Measurements from ENCODE around the gene FCRL5. TPM values are rescaled to one million over a fixed set of nuclear protein-coding genes. Genes with fewer than 3 reads are reported as not detected.
"Not testable (repeated sequence)": the region's sequence is repeated elsewhere in the genome, so short reads cannot be mapped to it uniquely, and the experiment has no call there.

FCRL5 gene
- total RNA-seq, 1 donor from 2014 or later = not detected

GRCh38 chr1:157490467-157491165 is 61.7 kb downstream of the FCRL5 start:
- H3K27me3 ChIP-seq (ENCODE audit: control insufficient read depth in 3 of 3, insufficient read depth in 3 of 3, low read length in 3 of 3) = peaks cover 0 to 9% (median 7%) of the 10 kb centered on the region in 3 donors
- no peak overlapping the region for H3K9ac ChIP-seq (ENCODE audit: low read depth in 1 of 3, low read length in 3 of 3)
- no peaks in the 10 kb centered on the region for H3K36me3 ChIP-seq (ENCODE audit: control insufficient read depth in 3 of 3, insufficient read depth in 3 of 3, low read length in 3 of 3)
- H3K4me1 ChIP-seq (ENCODE audit: control insufficient read depth in 3 of 3, insufficient read depth in 3 of 3, low read length in 3 of 3) = no peaks in the 10 kb centered on the region
- no peak overlapping the region for H3K27ac ChIP-seq (ENCODE audit: low read depth, low read length)
- no peak overlapping the region for H3K4me3 ChIP-seq (ENCODE audit: low read length in 3 of 3)
- H3K9me3 ChIP-seq (ENCODE audit: control insufficient read depth in 3 of 3, low read length in 3 of 3) = no peaks in the 10 kb centered on the region

DNA sequence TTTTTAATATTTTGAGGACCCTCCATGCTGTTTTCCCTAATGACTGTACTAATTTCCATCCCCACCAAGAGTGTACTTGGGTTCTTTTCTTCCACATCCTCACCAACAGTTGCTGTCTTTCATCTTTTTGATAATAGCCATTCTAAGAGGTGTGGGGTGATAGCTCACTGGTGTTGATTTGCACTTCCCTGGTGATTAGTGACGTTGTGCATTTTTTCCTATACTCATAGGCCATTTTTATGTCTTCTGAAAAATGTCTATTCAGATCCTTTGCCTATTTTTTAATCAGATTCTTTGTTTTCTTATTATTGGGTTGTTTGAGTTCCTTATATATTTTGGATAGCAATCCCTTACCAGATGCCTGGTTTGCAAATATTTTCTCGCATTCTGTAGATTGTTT is 64.2 kb downstream of the FCRL5 start:
- Histone ChIP-seq H3K9ac (ENCODE audit: low read depth in 1 of 3, low read length in 3 of 3) (no peak overlapping the region), H3K4me1 (ENCODE audit: control insufficient read depth in 3 of 3, insufficient read depth in 3 of 3, low read length in 3 of 3) (no peaks in the 10 kb centered on the region)

GRCh38 chr1:157487504-157487903 is 64.8 kb downstream of the FCRL5 start:
- Histone ChIP-seq H3K9ac (ENCODE audit: low read depth in 1 of 3, low read length in 3 of 3) (no peak overlapping the region), H3K27ac (ENCODE audit: low read depth, low read length) (no peak overlapping the region), H3K27me3 (ENCODE audit: control insufficient read depth in 3 of 3, insufficient read depth in 3 of 3, low read length in 3 of 3) (peaks cover 0 to 7% (median 6%) of the 10 kb centered on the region in 3 donors), H3K9me3 (ENCODE audit: control insufficient read depth in 3 of 3, low read length in 3 of 3) (no peaks in the 10 kb centered on the region), H3K4me3 (ENCODE audit: low read length in 3 of 3) (no peak overlapping the region), H3K36me3 (ENCODE audit: control insufficient read depth in 3 of 3, insufficient read depth in 3 of 3, low read length in 3 of 3) (no peaks in the 10 kb centered on the region), H3K4me1 (ENCODE audit: control insufficient read depth in 3 of 3, insufficient read depth in 3 of 3, low read length in 3 of 3) (no peaks in the 10 kb centered on the region)

More for the DNA sequence above, 64.2 kb downstream of the FCRL5 start:
- Histone ChIP-seq H3K36me3 (ENCODE audit: control insufficient read depth in 3 of 3, insufficient read depth in 3 of 3, low read length in 3 of 3) (no peaks in the 10 kb centered on the region), H3K27ac (ENCODE audit: low read depth, low read length) (no peak overlapping the region), H3K4me3 (ENCODE audit: low read length in 3 of 3) (no peak overlapping the region), H3K9me3 (ENCODE audit: control insufficient read depth in 3 of 3, low read length in 3 of 3) (no peaks in the 10 kb centered on the region), H3K27me3 (ENCODE audit: control insufficient read depth in 3 of 3, insufficient read depth in 3 of 3, low read length in 3 of 3) (peaks cover 0 to 7% (median 6%) of the 10 kb centered on the region in 3 donors)

GRCh38 chr1:157487096-157487495 is 65.2 kb downstream of the FCRL5 start:
- peaks cover 0 to 7% (median 6%) of the 10 kb centered on the region in 3 donors for H3K27me3 ChIP-seq (ENCODE audit: control insufficient read depth in 3 of 3, insufficient read depth in 3 of 3, low read length in 3 of 3)
- H3K36me3 ChIP-seq (ENCODE audit: control insufficient read depth in 3 of 3, insufficient read depth in 3 of 3, low read length in 3 of 3) = no peaks in the 10 kb centered on the region
- H3K9me3 ChIP-seq (ENCODE audit: control insufficient read depth in 3 of 3, low read length in 3 of 3) = no peaks in the 10 kb centered on the region
- H3K4me1 ChIP-seq (ENCODE audit: control insufficient read depth in 3 of 3, insufficient read depth in 3 of 3, low read length in 3 of 3) = no peaks in the 10 kb centered on the region
- H3K4me3 ChIP-seq (ENCODE audit: low read length in 3 of 3) = no peak overlapping the region
- no peak overlapping the region for H3K9ac ChIP-seq (ENCODE audit: low read depth in 1 of 3, low read length in 3 of 3)
- no peak overlapping the region for H3K27ac ChIP-seq (ENCODE audit: low read depth, low read length)

- H3K4me1 ChIP-seq (ENCODE audit: control insufficient read depth in 3 of 3, insufficient read depth in 3 of 3, low read length in 3 of 3); H3K27ac ChIP-seq (ENCODE audit: low read depth, low read length); H3K36me3 ChIP-seq (ENCODE audit: control insufficient read depth in 3 of 3, insufficient read depth in 3 of 3, low read length in 3 of 3); H3K9ac ChIP-seq (ENCODE audit: low read depth in 1 of 3, low read length in 3 of 3); H3K9me3 ChIP-seq (ENCODE audit: control insufficient read depth in 3 of 3, low read length in 3 of 3); H3K27me3 ChIP-seq (ENCODE audit: control insufficient read depth in 3 of 3, insufficient read depth in 3 of 3, low read length in 3 of 3); H3K4me3 ChIP-seq (ENCODE audit: low read length in 3 of 3): not testable (repeated sequence)
These were observed 65.9 kb downstream of the FCRL5 start for GRCh38 chr1:157486400-157486799.

- Histone ChIP-seq H3K4me1 (ENCODE audit: control insufficient read depth in 3 of 3, insufficient read depth in 3 of 3, low read length in 3 of 3) (no peaks in the 10 kb centered on the region), H3K36me3 (ENCODE audit: control insufficient read depth in 3 of 3, insufficient read depth in 3 of 3, low read length in 3 of 3) (no peaks in the 10 kb centered on the region), H3K27me3 (ENCODE audit: control insufficient read depth in 3 of 3, insufficient read depth in 3 of 3, low read length in 3 of 3) (no peaks in the 10 kb centered on the region), H3K9ac (ENCODE audit: low read depth in 1 of 3, low read length in 3 of 3) (no peak overlapping the region), H3K27ac (ENCODE audit: low read depth, low read length) (no peak overlapping the region), H3K9me3 (ENCODE audit: control insufficient read depth in 3 of 3, low read length in 3 of 3) (no peaks in the 10 kb centered on the region), H3K4me3 (ENCODE audit: low read length in 3 of 3) (no peak overlapping the region)
These were observed 66.5 kb downstream of the FCRL5 start for GRCh38 chr1:157485793-157486192.

- Histone ChIP-seq H3K4me1 (ENCODE audit: control insufficient read depth in 3 of 3, insufficient read depth in 3 of 3, low read length in 3 of 3) (no peaks in the 10 kb centered on the region), H3K9ac (ENCODE audit: low read depth in 1 of 3, low read length in 3 of 3) (no peak overlapping the region), H3K27me3 (ENCODE audit: control insufficient read depth in 3 of 3, insufficient read depth in 3 of 3, low read length in 3 of 3) (no peaks in the 10 kb centered on the region)
These were observed 67.7 kb downstream of the FCRL5 start for GRCh38 chr1:157484573-157484972.

DNA sequence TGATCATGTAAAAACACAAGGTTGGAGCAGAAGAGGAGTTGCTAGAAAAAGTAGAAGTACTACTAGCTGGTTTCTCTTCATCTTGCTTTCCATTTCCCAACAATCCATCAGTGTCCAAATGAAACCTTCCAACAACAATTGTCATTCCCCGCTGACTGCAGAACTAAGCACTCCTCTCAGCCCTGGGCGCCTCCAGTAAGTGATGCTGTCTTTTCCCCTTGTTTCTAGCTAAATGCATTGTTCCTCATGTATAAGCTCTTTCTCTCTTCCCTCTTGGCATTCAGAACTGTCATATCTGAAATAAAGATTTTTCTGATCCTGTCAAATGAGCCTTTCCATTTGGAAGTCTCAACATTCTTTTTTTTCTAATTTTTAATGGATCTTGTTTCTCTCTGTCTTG is 68.7 kb downstream of the FCRL5 start:
- Histone ChIP-seq H3K9me3 (ENCODE audit: control insufficient read depth in 3 of 3, low read length in 3 of 3) (no peaks in the 10 kb centered on the region), H3K4me1 (ENCODE audit: control insufficient read depth in 3 of 3, insufficient read depth in 3 of 3, low read length in 3 of 3) (no peaks in the 10 kb centered on the region), H3K9ac (ENCODE audit: low read depth in 1 of 3, low read length in 3 of 3) (no peak overlapping the region), H3K27me3 (ENCODE audit: control insufficient read depth in 3 of 3, insufficient read depth in 3 of 3, low read length in 3 of 3) (no peaks in the 10 kb centered on the region), H3K36me3 (ENCODE audit: control insufficient read depth in 3 of 3, insufficient read depth in 3 of 3, low read length in 3 of 3) (no peaks in the 10 kb centered on the region), H3K4me3 (ENCODE audit: low read length in 3 of 3) (no peak overlapping the region), H3K27ac (ENCODE audit: low read depth, low read length) (no peak overlapping the region)

More at GRCh38 chr1:157484573-157484972, 67.7 kb downstream of the FCRL5 start:
- no peak overlapping the region for H3K4me3 ChIP-seq (ENCODE audit: low read length in 3 of 3)
- no peak overlapping the region for H3K27ac ChIP-seq (ENCODE audit: low read depth, low read length)
- H3K36me3 ChIP-seq (ENCODE audit: control insufficient read depth in 3 of 3, insufficient read depth in 3 of 3, low read length in 3 of 3) = no peaks in the 10 kb centered on the region
- no peaks in the 10 kb centered on the region for H3K9me3 ChIP-seq (ENCODE audit: control insufficient read depth in 3 of 3, low read length in 3 of 3)

DNA sequence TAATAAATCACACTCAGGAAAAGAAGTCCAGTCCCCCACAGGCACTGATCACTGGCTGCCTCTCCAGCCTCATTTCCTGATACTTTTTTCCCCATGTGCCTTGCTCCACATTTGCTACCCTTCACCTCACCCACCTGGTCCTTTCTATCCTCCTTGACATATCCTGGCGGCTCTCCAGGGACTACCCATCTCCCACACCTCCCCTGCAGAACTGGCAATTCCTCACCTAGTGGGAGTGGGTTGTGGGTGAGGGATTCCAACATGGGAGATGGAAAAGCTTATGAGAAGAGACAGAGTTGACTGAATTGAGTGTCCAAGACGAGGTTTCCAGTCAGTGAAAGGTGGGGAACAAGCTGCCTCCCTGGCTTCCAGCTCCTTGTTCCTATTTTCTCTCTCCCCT is 69.6 kb downstream of the FCRL5 start:
- Histone ChIP-seq H3K27ac (ENCODE audit: low read depth, low read length) (no peak overlapping the region), H3K9me3 (ENCODE audit: control insufficient read depth in 3 of 3, low read length in 3 of 3) (no peaks in the 10 kb centered on the region), H3K4me1 (ENCODE audit: control insufficient read depth in 3 of 3, insufficient read depth in 3 of 3, low read length in 3 of 3) (no peaks in the 10 kb centered on the region), H3K4me3 (ENCODE audit: low read length in 3 of 3) (no peak overlapping the region), H3K27me3 (ENCODE audit: control insufficient read depth in 3 of 3, insufficient read depth in 3 of 3, low read length in 3 of 3) (no peaks in the 10 kb centered on the region), H3K36me3 (ENCODE audit: control insufficient read depth in 3 of 3, insufficient read depth in 3 of 3, low read length in 3 of 3) (no peaks in the 10 kb centered on the region), H3K9ac (ENCODE audit: low read depth in 1 of 3, low read length in 3 of 3) (no peak overlapping the region)

DNA sequence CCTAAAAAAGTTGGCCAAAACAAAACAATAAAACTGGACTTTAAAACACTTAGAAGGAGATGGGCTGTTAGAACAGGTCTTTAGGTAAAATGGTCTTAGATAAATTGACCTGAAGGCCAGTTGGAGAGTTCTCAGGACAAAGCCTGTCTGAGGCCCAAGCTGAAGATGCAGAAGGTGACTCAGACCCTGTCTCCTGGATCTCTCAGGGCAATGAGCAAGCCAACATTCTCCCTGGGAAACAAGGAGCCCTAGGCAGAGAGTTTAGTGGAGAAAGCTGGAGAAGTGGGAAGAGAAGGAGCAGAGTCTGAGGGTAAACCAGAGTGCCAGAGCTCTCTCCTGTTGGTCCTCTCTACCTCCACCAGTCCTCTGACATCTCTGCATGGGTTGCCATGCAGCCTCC is 70.1 kb downstream of the FCRL5 start:
- H3K4me1 ChIP-seq (ENCODE audit: control insufficient read depth in 3 of 3, insufficient read depth in 3 of 3, low read length in 3 of 3) = no peaks in the 10 kb centered on the region
- no peak overlapping the region for H3K9ac ChIP-seq (ENCODE audit: low read depth in 1 of 3, low read length in 3 of 3)
- no peaks in the 10 kb centered on the region for H3K36me3 ChIP-seq (ENCODE audit: control insufficient read depth in 3 of 3, insufficient read depth in 3 of 3, low read length in 3 of 3)
- no peaks in the 10 kb centered on the region for H3K27me3 ChIP-seq (ENCODE audit: control insufficient read depth in 3 of 3, insufficient read depth in 3 of 3, low read length in 3 of 3)
- no peaks in the 10 kb centered on the region for H3K9me3 ChIP-seq (ENCODE audit: control insufficient read depth in 3 of 3, low read length in 3 of 3)
- no peak overlapping the region for H3K27ac ChIP-seq (ENCODE audit: low read depth, low read length)
- no peak overlapping the region for H3K4me3 ChIP-seq (ENCODE audit: low read length in 3 of 3)

Measured in skeletal muscle tissue (tissue), 4 donors.